ENCODE results near the gene GALNT9.

Gene GALNT9

DNA sequence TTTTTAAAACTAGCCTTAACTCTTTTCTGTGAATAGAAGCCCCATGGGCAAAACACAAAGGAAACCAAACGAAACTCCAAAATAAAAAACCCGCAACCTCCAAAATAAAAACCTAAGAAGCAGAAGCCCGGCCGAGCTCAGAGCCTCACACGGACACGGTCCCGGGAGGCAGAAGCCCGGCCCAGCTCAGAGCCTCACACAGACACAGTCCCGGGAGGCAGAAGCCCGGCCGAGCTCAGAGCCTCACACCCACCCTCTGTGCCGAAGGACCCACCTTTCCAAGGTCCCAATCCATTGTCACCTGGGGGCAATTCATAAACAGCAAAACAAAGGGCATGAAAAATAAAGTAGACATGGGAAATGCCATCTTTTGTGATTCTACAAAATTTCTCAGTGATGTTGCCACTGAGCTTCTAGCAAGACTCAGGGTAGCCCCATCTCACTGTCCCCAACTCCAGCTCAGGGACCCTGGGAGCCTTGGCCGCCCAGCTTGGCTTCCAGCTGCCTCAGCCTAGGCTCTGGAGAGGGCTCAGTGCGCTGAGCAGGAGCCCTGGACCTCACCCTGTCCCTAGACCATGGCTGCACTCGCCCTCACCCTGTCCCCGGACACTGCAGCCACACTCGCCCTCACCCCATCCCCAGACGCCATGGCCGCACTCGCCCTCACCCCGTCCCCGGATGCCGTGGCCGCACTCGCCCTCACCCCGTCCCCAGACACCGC lies 82.2 kb downstream of the GALNT9 start:
- WGBS, result 86% methylated on average over 24 of the region's 27 CpGs
- H4K91ac ChIP-seq (ENCODE audit: low read length), result no peak overlapping the region
- H3K4me1 ChIP-seq (ENCODE audit: control insufficient read depth, insufficient read depth, low read depth, low read length), result peaks cover 6% of the 10 kb centered on the region
- no peak overlapping the region for H3K4me2 ChIP-seq (ENCODE audit: low read length, poor library complexity, severe bottlenecking)
- H2BK120ac ChIP-seq (ENCODE audit: low read depth, low read length), result no peak overlapping the region
- H3K36me3 ChIP-seq (ENCODE audit: control insufficient read depth in 1 of 2, insufficient read depth in 2 of 2, low read depth in 1 of 2, low read length in 2 of 2), result no peaks in the 10 kb centered on the region
- no peak overlapping the region for H2BK15ac ChIP-seq (ENCODE audit: low read depth, poor library complexity, severe bottlenecking)
- no peak overlapping the region for H2BK12ac ChIP-seq (ENCODE audit: low read length in 2 of 2)
- H3K79me1 ChIP-seq (replicated peaks; ENCODE audit: low read length, poor library complexity, severe bottlenecking), result no peaks in the 10 kb centered on the region
- H2AFZ ChIP-seq (ENCODE audit: low read depth, low read length), result no peak overlapping the region
- no peak overlapping the region for H4K8ac ChIP-seq (ENCODE audit: low read length)
- no peak overlapping the region for H3K9ac ChIP-seq (ENCODE audit: low read length)
- H2AK5ac ChIP-seq (ENCODE audit: low read length, severe bottlenecking), result no peak overlapping the region
- H2BK5ac ChIP-seq (ENCODE audit: low read depth, low read length, poor library complexity, severe bottlenecking), result no peak overlapping the region
- no peak overlapping the region for H3K14ac ChIP-seq (ENCODE audit: low read length in 2 of 2)
- no peak for DNase-seq
- no peak overlapping the region for H3K18ac ChIP-seq (ENCODE audit: low read depth in 1 of 2, low read length in 2 of 2)
- no peak overlapping the region for H3K27ac ChIP-seq (ENCODE audit: low read length, poor library complexity, severe bottlenecking)
- H3K4me3 ChIP-seq (ENCODE audit: insufficient read depth in 1 of 2, low read depth in 1 of 2, low read length in 2 of 2), result no peak overlapping the region
- no peak overlapping the region for H3K4ac ChIP-seq (ENCODE audit: low read depth in 1 of 2, low read length in 2 of 2)
- no peak overlapping the region for H3K23ac ChIP-seq (ENCODE audit: low read length in 2 of 2)
- peaks cover 0 to 37% of the 10 kb centered on the region in 2 experiments for H3K27me3 ChIP-seq (ENCODE audit: control insufficient read depth in 1 of 2, insufficient read depth in 1 of 2, low read length in 2 of 2)
- H3K9me3 ChIP-seq (ENCODE audit: control insufficient read depth, low read length), result no peaks in the 10 kb centered on the region

GRCh38 chr12:132245521-132246101 lies 83.8 kb downstream of the GALNT9 start:
- Histone ChIP-seq H4K91ac (ENCODE audit: low read length) (no peak overlapping the region), H3K4ac (ENCODE audit: low read depth in 1 of 2, low read length in 2 of 2) (no peak overlapping the region), H3K9me3 (ENCODE audit: control insufficient read depth, low read length) (no peaks in the 10 kb centered on the region), H3K36me3 (ENCODE audit: control insufficient read depth in 1 of 2, insufficient read depth in 2 of 2, low read depth in 1 of 2, low read length in 2 of 2) (no peaks in the 10 kb centered on the region), H2AK5ac (ENCODE audit: low read length, severe bottlenecking) (no peak overlapping the region), H4K8ac (ENCODE audit: low read length) (no peak overlapping the region), H2BK15ac (ENCODE audit: low read depth, poor library complexity, severe bottlenecking) (no peak overlapping the region), H3K27me3 (ENCODE audit: control insufficient read depth in 1 of 2, insufficient read depth in 1 of 2, low read length in 2 of 2) (peaks cover 0 to 21% of the 10 kb centered on the region in 2 experiments), H3K9ac (ENCODE audit: low read length) (no peak overlapping the region), H3K4me2 (ENCODE audit: low read length, poor library complexity, severe bottlenecking) (no peak overlapping the region), H3K4me1 (ENCODE audit: control insufficient read depth, insufficient read depth, low read depth, low read length) (peaks cover 4% of the 10 kb centered on the region), H3K18ac (ENCODE audit: low read depth in 1 of 2, low read length in 2 of 2) (no peak overlapping the region), H2BK120ac (ENCODE audit: low read depth, low read length) (no peak overlapping the region), H2AFZ (ENCODE audit: low read depth, low read length) (no peak overlapping the region), H3K79me1 (replicated peaks; ENCODE audit: low read length, poor library complexity, severe bottlenecking) (no peaks in the 10 kb centered on the region), H3K14ac (ENCODE audit: low read length in 2 of 2) (no peak overlapping the region), H2BK5ac (ENCODE audit: low read depth, low read length, poor library complexity, severe bottlenecking) (no peak overlapping the region), H3K4me3 (ENCODE audit: insufficient read depth in 1 of 2, low read depth in 1 of 2, low read length in 2 of 2) (no peak overlapping the region), H2BK12ac (ENCODE audit: low read length in 2 of 2) (no peak overlapping the region), H3K23ac (ENCODE audit: low read length in 2 of 2) (no peak overlapping the region), H3K27ac (ENCODE audit: low read length, poor library complexity, severe bottlenecking) (no peak overlapping the region)
- WGBS, result 88% methylated on average over 27 of the region's 28 CpGs
- no peak for DNase-seq

GRCh38 chr12:132244724-132245295 lies 84.6 kb downstream of the GALNT9 start:
- H3K9me3 ChIP-seq (ENCODE audit: control insufficient read depth, low read length), result no peaks in the 10 kb centered on the region
- peaks cover 2% of the 10 kb centered on the region for H3K4me1 ChIP-seq (ENCODE audit: control insufficient read depth, insufficient read depth, low read depth, low read length)
- no peak overlapping the region for H3K14ac ChIP-seq (ENCODE audit: low read length in 2 of 2)
- H2BK120ac ChIP-seq (ENCODE audit: low read depth, low read length), result no peak overlapping the region
- no peak overlapping the region for H4K8ac ChIP-seq (ENCODE audit: low read length)
- no peaks in the 10 kb centered on the region for H3K79me1 ChIP-seq (replicated peaks; ENCODE audit: low read length, poor library complexity, severe bottlenecking)
- H3K9ac ChIP-seq (ENCODE audit: low read length), result no peak overlapping the region
- no peak overlapping the region for H2BK12ac ChIP-seq (ENCODE audit: low read length in 2 of 2)
- no peak overlapping the region for H4K91ac ChIP-seq (ENCODE audit: low read length)
- no peak overlapping the region for H2BK5ac ChIP-seq (ENCODE audit: low read depth, low read length, poor library complexity, severe bottlenecking)
- WGBS, result 86% methylated on average over 21 of the region's 22 CpGs
- no peak overlapping the region for H3K18ac ChIP-seq (ENCODE audit: low read depth in 1 of 2, low read length in 2 of 2)
- peaks cover 0 to 21% of the 10 kb centered on the region in 2 experiments for H3K27me3 ChIP-seq (ENCODE audit: control insufficient read depth in 1 of 2, insufficient read depth in 1 of 2, low read length in 2 of 2)
- H2BK15ac ChIP-seq (ENCODE audit: low read depth, poor library complexity, severe bottlenecking), result no peak overlapping the region
- H3K23ac ChIP-seq (ENCODE audit: low read length in 2 of 2), result no peak overlapping the region
- no peak overlapping the region for H2AK5ac ChIP-seq (ENCODE audit: low read length, severe bottlenecking)
- H2AFZ ChIP-seq (ENCODE audit: low read depth, low read length), result no peak overlapping the region
- no peaks in the 10 kb centered on the region for H3K36me3 ChIP-seq (ENCODE audit: control insufficient read depth in 1 of 2, insufficient read depth in 2 of 2, low read depth in 1 of 2, low read length in 2 of 2)
- no peak overlapping the region for H3K4me2 ChIP-seq (ENCODE audit: low read length, poor library complexity, severe bottlenecking)
- no peak overlapping the region for H3K27ac ChIP-seq (ENCODE audit: low read length, poor library complexity, severe bottlenecking)
- DNase-seq, result no peak
- H3K4ac ChIP-seq (ENCODE audit: low read depth in 1 of 2, low read length in 2 of 2), result no peak overlapping the region
- H3K4me3 ChIP-seq (ENCODE audit: insufficient read depth in 1 of 2, low read depth in 1 of 2, low read length in 2 of 2), result no peak overlapping the region

DNA sequence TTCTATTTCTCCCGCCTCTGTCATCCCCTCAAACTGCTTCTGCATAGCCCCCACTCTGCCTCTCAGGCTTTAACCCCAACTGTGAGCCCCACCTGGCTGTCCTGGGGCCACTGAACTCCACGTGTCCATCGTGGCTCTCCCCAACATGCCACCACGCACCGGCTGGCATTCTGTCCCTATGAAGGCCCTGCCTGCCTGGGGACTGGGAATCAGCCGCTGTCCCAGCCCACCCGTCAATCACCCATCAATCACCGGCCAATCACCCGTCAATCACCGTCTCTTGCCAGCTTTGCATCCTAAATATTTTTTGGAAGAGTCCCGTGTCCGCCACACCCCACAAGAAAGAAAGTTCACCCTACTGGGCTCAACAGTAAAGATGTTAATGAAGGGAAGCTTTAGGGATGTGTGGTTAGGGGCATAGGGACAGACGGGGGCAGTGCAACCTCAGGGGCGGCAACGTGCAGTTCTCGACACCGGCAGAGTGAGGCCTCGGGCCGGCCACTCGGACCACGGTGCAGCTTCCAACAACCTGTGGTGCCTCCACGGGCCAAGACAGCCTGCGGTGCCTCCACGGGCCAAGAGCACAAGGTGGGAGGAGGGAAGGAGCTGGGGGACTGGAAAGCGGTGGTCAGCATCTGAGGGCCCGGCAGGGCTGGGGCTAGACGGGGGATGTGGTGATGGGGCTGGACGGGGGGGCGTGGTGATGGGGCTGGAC lies 85.6 kb downstream of the GALNT9 start:
- Histone ChIP-seq H3K23ac (ENCODE audit: low read length in 2 of 2) (no peak overlapping the region), H3K9me3 (ENCODE audit: control insufficient read depth, low read length) (no peaks in the 10 kb centered on the region), H4K8ac (ENCODE audit: low read length) (no peak overlapping the region), H2BK15ac (ENCODE audit: low read depth, poor library complexity, severe bottlenecking) (no peak overlapping the region), H3K79me1 (replicated peaks; ENCODE audit: low read length, poor library complexity, severe bottlenecking) (no peaks in the 10 kb centered on the region), H3K36me3 (ENCODE audit: control insufficient read depth in 1 of 2, insufficient read depth in 2 of 2, low read depth in 1 of 2, low read length in 2 of 2) (no peaks in the 10 kb centered on the region), H3K4ac (ENCODE audit: low read depth in 1 of 2, low read length in 2 of 2) (no peak overlapping the region), H3K4me3 (ENCODE audit: insufficient read depth in 1 of 2, low read depth in 1 of 2, low read length in 2 of 2) (no peak overlapping the region), H3K4me2 (ENCODE audit: low read length, poor library complexity, severe bottlenecking) (no peak overlapping the region), H2BK5ac (ENCODE audit: low read depth, low read length, poor library complexity, severe bottlenecking) (no peak overlapping the region), H3K14ac (ENCODE audit: low read length in 2 of 2) (no peak overlapping the region), H3K9ac (ENCODE audit: low read length) (no peak overlapping the region), H2BK12ac (ENCODE audit: low read length in 2 of 2) (no peak overlapping the region), H2AK5ac (ENCODE audit: low read length, severe bottlenecking) (no peak overlapping the region), H4K91ac (ENCODE audit: low read length) (no peak overlapping the region), H3K27me3 (ENCODE audit: control insufficient read depth in 1 of 2, insufficient read depth in 1 of 2, low read length in 2 of 2) (peaks cover 0 to 21% of the 10 kb centered on the region in 2 experiments), H3K18ac (ENCODE audit: low read depth in 1 of 2, low read length in 2 of 2) (no peak overlapping the region), H2BK120ac (ENCODE audit: low read depth, low read length) (no peak overlapping the region), H3K4me1 (ENCODE audit: control insufficient read depth, insufficient read depth, low read depth, low read length) (no peaks in the 10 kb centered on the region), H2AFZ (ENCODE audit: low read depth, low read length) (no peak overlapping the region), H3K27ac (ENCODE audit: low read length, poor library complexity, severe bottlenecking) (no peak overlapping the region)
- 90% methylated on average over 20 of the region's 29 CpGs for WGBS
- DNase-seq, result no peak
